ENCODE data around the gene POLA1.

DNA sequence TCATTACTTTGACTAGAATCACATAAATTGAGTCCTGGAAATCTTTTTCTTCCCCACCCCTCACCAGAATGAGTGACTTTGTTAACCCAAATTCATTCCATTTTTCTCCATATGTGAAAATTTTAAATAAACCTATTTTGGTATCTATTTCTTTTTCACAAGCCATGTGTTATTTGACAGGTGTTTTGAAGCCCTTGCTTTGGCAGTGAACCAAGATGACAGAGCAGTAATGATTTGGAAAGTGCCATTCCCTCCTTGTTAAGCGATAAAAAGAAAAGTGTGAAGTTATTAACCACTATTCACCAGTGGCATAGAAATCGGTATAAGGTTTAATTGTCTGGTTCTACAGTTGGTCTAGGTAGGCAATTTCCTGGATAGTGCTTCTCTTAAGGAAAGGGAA lies 66.1 kb downstream of the POLA1 start:
- TF ChIP-seq, protein P1, sequence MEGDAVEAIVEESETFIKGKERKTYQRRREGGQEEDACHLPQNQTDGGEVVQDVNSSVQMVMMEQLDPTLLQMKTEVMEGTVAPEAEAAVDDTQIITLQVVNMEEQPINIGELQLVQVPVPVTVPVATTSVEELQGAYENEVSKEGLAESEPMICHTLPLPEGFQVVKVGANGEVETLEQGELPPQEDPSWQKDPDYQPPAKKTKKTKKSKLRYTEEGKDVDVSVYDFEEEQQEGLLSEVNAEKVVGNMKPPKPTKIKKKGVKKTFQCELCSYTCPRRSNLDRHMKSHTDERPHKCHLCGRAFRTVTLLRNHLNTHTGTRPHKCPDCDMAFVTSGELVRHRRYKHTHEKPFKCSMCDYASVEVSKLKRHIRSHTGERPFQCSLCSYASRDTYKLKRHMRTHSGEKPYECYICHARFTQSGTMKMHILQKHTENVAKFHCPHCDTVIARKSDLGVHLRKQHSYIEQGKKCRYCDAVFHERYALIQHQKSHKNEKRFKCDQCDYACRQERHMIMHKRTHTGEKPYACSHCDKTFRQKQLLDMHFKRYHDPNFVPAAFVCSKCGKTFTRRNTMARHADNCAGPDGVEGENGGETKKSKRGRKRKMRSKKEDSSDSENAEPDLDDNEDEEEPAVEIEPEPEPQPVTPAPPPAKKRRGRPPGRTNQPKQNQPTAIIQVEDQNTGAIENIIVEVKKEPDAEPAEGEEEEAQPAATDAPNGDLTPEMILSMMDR (IDR thresholded peaks at IDR 0.05) = no peak
- no peak for TF ChIP-seq EZH2 (IDR thresholded peaks at IDR 0.05; ENCODE audit: borderline replicate concordance, insufficient read depth, low read depth, low read length, poor library complexity, severe bottlenecking)

Data from B cell (primary cell).